ENCODE data around the gene PVR.
"Not testable (repeated sequence)": the region's sequence is repeated elsewhere in the genome, so short reads cannot be mapped to it uniquely, and the experiment has no call there.

Gene PVR, protein sequence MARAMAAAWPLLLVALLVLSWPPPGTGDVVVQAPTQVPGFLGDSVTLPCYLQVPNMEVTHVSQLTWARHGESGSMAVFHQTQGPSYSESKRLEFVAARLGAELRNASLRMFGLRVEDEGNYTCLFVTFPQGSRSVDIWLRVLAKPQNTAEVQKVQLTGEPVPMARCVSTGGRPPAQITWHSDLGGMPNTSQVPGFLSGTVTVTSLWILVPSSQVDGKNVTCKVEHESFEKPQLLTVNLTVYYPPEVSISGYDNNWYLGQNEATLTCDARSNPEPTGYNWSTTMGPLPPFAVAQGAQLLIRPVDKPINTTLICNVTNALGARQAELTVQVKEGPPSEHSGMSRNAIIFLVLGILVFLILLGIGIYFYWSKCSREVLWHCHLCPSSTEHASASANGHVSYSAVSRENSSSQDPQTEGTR

DNA sequence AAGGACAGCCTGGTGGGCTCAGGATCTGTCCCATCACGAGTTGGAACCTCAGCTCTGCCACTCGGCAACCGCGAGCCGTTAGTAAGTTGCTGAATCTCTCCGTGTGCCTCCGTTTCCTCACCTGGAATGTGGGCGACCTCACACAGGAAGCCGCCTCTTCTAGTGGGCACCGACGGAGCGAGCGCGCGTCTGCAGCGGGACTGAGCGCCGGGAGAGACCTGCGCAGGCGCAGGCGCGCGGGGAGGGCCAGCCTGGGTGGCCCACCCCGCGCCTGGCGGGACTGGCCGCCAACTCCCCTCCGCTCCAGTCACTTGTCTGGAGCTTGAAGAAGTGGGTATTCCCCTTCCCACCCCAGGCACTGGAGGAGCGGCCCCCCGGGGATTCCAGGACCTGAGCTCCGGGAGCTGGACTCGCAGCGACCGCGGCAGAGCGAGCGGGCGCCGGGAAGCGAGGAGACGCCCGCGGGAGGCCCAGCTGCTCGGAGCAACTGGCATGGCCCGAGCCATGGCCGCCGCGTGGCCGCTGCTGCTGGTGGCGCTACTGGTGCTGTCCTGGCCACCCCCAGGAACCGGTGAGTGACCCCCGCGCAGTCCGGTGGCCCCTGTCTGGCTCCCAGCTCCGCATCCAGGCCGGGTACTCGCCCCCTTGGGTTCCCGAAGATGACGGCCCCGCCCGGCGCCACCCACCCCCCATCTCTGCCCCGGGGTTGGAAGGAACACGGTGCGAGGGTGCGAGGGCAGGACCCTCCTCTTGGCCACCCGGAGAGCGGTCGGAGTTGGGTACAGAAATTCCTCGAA lies at the start of gene PVR:
TSS of gene PVR (plus strand) at position 306 of the 797 bp plus-strand sequence. CDS start at position 493, 187 bp downstream.
- DNase-seq, result peak; percentile 61

DNA sequence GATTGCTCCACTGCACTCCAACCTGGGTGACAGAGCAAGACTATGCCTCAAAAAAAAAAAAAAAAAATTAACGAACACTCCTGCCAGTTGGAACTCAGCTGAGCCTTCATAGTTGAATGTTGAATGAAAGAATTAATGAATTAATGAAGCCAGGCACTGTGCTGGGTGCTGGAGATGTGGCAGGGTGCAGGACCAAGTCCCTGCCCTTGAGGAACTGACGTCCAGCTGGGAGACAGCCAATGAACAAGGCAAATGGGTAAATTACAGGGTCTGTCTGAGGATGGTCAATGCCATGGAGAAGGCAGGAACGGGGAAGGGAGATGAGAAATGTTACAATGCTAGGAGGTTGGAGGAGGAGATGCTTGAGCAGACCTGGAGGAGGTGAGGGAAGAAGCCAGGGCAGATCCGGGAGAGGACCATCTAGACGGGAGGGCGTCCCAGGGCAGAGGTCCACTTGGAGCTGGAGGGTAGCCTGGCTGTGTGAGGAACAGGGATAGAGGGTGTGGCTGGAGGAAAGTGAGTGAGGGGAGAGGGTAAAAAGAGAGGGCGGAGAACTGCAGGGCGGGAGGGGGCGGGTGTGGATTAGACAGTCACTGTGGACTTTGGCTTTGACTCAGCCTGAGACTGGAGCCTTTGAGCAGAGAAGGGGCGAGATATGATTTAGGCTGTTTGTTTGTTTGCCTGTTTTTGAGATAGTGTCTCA lies 47.1 kb upstream of the PVR start:
- DNase-seq, result no peak

DNA sequence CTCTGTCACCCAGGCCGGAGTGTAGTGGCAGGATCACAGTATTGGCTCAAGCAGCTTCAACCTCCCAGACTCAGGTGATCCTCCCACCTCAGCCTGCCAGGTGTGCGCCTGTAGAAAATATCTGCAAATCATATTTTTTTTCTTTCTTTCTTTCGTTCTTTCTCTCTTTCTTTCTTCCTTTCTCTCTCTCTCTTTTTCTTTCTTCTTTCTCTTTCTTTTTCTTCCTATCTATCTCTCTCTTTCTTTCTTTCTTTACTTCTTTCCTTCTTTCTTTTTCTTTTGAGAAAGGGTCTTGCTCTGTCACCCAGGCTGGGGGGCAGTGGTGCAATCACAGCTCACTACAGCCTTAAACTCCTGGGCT lies 46.6 kb upstream of the PVR start:
- DNase-seq, result no peak

DNA sequence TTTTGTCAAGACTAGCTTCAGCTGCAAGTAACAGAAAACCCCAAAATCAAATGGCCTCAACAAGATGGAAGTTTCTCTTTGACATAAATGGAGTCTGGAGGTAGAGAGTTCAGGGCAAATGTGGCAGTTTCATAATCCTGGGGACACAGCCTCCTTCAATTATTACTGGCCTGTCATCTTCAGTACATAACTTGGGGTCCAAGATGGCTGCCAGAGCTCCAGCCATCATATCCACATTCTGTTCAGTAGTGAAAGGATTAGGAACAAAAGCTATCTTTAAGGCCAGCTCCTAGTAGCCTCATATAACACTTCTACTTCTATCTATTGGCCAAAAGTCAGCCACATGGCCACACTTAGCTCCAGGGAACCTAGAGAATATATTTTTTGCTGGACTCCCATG lies 45.4 kb upstream of the PVR start:
- DNase-seq, result no peak

DNA sequence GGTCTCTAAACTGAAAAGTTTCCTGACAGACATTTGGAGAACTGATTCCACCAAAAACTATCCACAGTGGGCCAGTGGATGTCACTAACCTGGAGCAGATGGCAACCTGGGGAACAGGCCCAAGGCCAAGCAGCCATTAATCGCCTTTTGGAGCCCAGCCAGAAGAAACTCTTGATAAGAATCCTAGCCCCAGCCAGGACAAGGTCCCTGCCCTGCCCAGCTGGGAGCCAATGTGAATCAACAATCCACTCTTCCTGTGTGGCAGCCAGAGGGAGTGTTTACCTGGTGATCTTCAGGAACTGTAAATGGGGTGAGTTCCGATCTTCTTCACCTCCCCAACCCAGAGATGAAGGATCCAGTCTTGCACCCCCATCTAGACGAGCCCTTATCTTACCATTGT lies 44.8 kb upstream of the PVR start:
- DNase-seq, result no peak

DNA sequence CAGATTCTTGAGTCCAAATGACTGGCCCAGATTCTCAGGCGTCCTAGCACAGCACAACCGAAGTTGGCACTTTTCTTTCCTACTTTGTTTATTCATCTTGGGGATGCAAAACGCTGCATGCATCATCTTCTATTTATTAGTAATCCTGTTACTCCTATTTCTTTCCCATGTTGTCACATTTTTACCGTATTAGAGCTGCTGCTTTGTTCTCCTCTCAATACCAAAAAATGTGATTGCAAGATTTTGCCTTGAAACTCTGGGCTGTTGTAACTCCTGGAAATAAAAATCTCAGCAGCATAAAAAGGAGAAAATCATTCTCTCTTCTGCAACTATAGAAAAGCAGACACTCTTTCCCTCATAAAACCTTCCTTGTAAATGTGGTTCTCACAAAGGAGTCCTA lies 43.2 kb upstream of the PVR start:
- no peak for DNase-seq

DNA sequence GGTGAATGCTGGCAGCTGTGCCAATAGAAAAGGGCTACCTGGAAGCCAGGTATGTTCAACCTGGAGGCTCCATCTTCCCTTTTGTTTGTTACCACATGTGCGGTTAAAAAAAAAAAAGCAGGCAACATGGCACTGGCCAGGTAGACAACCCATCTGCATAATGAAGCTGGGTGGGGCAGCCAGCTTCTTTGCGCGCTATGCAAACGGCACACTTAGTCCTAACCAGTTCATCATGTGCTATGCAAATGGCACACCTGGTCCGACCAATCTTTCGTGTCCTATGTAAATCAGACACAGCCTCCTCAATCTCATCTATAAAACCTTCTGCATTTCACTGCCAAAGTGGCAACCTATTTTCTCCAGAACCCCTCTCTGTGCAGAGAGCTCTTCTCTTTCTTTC lies 41.6 kb upstream of the PVR start:
- no peak for DNase-seq

DNA sequence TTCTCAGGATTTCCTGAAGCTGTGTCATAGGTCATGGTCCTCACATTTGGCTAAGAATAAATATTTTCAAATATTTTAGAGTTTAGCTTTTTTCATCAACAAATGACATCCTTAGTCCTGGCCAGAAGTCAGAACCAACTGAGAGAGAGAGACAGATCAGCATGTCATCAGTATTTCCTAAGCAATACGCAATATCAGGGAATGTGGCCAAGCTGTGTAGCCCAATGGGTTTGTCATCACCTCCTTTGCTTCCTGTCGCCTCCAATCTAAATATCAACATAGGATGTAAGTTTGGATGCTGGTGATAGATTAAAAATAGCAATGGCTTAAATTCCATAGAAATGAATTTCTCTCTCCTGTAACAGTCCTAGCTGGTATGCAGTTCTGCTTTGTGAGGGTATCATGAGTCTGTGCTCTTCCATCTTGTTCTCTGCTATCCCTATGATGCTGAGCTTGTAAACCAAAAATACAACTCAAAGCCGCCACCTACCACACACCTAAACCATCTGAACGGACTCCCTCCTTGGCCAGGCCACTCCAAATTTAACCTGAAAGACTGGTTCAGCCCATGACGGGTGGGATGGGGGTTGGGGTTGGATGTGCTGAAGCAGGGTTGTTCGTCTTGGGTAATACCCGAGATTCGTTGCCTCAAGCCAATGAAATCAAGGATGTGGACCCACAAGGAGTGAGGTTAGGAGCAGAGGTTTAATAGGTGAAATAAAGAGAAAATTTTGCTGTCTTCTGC lies 40.3 kb upstream of the PVR start:
- no peak for DNase-seq

DNA sequence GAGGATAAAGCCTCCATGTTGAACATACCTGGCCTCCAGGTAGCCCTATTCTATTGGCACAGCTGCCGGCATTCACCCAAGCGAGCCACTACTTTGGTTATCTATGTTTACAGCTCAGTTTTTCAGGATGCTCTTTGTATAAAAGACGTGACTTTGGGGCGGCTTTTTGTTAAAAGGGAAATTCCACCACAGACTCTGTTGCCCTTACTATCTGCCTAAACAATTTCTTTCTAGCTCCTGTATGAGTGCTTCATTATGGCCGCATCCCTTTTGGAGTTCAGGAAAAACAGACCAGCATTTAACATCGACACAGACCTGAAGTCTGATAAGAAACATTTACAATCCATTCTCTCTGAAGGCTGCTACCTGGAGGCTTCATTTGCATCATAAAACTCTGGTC lies 39.5 kb upstream of the PVR start:
- no peak for DNase-seq

DNA sequence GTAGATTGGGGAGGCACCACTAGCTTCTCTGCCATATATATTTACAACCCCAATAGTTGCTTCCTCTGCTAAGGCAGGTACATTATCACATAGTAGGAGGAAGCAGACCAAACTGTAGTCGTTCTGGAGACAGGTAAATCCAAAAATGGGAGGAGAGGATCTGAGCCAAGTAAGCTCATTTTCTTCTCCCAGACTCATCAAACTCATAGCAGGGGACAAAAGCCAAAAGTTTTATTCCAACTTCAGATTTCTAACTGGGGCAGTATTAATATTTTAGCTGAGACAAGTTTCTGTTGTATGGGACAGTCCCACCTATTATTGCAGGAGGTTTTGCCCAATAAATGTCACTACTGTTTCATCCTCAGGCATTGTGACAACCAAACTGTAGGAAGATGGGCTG lies 38.2 kb upstream of the PVR start:
- DNase-seq, result no peak

DNA sequence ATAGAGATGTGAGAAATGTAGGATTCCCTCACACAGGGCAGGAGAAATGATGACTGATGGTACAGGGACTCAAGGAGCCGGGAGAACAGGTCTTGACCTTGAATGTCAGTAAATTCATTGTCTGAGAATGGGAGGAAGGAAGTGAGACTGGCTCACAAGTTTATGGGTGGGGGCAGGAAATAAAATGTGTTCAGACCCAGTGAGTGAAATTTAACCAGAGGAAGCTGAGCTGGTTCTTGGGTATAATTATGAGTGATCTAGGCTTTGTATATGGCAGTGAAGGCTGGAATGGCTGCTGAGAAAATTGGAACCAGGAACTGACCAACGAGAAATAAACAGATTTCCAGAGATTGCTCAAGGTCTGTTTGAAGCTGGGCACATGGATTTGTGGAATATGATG lies 36.7 kb upstream of the PVR start:
- DNase-seq, result no peak

DNA sequence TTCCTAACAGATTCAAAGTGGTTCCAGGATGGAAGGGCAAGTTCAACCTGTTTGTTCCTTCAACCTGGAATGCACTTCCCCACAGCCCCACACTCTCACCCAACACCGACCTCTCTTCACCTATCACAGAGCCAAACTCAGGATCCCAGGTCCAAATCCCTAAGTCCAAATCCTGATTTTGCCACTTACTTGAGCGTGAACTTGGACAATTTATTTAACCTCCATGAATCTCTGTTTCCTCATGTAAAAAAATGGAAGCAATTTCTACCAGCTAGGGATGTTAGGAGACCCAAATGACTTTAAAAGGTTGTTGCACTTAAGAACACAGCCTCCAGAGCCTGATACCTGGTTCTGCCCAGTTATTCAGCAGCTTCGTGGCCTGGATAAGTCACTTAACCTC lies 35.8 kb upstream of the PVR start:
- no peak for DNase-seq

DNA sequence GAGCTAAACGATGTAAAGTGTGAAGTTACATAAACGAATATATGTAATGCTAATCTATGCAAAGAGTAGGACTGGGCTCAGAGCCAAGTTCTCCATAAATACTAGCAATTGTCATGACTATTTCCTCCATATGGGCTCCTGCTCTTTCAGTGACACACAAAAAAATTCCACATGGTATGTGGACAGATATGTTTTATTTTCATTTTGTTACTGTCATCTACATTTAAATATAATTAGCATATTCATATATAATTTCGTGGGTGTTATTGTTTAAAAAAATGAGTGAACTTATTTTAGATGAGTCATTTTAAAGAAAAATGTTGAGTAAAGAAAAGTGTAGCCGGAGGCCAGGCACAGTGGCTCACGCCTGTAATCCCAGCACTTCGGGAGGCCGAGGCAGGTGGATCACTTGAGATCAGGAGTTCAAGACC lies 35.3 kb upstream of the PVR start:
- peak; percentile 4 for DNase-seq

DNA sequence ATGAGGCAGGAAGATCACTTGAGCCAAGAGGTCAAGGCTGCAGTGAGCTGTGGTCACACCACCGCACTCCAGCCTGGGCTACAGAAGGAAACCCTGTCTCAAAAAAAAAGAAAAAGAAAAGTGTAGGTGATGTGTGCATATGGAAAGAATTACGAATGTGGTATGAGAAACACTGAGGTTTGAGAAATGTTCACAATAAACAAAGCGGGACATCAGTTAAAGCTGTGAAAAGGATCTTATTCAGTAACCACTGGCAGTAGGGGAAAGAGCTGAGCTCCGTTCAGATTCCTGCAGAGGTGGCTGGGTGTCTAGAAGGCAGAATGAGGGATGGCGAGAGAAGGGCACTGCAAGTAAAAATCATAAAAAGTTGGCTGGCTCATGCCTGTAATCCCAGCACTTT lies 34.5 kb upstream of the PVR start:
- no peak for DNase-seq

DNA sequence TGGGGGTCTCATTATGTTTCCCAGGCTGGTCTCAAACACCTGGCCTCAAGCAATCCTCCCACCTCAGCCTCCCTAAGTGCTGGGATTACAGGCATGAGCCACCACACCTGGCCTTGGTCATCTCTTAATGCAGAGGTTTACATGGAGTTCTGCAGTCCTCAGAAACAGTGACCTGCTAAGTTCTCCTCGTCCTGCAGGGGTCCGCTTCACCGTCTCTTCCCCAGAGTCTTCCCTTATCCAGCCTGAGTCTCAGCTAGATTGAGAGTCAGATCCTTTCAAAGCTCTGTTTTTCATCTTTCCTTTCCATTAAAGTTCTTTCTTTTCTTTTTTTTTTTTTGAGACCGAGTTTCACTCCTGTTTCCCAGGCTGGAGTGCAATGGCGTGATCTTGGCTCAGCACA lies 33.2 kb upstream of the PVR start:
- not testable (repeated sequence) for DNase-seq

DNA sequence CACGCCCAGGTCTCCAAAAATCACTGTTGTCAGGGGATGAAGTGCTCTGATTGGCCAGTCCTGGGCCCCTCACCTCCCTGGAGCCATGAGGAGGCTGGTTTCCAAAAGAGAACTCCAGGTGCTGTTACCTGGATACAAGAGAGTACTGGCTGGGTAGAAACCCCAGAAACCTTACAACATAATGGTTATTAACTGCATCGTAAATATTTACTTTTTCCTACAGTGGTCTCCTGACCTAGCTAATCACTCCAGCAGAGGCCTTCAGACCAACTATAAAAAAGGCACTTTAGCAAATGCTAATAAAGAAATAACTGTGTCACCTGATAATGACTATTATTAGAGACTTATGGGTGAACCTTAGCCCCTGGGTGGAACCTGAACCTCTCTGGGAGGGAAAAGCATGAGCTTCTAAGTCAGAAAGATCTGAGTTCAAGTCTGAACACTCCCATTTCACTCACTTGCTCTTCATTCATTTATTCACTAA lies 31.9 kb upstream of the PVR start:
- DNase-seq, result no peak

DNA sequence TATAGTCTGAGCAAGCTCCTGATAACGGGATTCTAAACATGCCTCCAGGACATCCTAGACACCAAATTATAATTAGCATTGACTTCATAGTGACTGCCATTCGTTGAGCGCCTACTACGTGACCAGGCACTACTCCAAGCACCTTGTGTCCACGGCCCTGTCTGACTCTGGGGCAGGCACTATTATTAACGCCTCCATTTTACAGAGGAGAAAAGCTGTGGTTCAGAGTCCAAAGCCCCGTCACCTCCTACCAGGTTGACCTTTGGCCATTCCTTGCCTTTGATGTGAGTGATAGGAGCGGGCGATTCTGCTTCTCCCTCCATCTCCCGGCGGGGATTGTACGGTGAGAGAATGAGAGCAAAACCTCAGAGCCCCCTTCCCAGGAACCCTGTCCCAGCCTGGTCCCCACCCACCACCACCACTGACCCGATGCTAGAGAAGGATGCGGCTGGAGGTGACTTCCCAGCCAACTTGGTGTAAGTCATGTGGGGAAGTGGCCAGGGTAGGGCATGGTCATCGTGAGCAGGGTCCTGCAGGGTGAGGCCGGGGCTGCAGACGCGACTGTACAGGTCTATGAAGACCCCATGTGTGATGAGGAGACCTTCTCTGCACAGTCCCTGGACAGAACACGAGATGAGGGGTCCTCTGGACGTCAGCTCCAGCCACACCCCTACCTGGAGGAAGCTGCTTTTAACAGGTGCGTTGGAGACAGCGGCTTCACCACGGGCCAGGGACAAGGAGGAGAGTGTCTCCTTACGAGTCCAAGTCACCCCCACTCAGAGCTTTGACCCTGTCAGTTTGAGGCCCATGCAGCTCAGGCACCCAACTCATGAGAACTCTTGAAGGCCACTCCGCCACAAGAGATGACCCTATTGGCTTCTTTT lies 30.2 kb upstream of the PVR start, which contains the start of gene IGSF23:
TSS of gene IGSF23 (plus strand) at position 269 of the 884 bp plus-strand sequence. CDS start at position 352, 83 bp downstream.
- no peak for DNase-seq

DNA sequence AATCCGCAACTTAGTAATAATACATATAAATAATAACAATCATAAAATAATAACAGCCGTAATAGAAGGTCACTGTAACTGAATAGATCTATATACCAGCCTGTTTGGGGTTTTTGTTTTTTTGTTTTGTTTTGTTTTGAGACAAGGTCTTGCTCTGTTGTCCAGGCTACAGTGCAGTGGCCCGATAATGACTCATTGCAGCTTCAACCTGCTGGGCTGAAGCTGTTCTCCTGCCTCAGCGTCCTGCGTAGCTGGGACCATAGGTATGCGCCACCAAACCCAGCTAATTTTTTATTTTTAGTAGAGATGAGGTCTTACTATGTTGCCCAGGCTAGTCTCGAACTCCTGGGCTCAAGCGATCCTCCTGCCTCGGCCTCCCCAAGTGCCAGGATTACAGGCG lies 29.4 kb upstream of the PVR start:
- DNase-seq, result no peak

DNA sequence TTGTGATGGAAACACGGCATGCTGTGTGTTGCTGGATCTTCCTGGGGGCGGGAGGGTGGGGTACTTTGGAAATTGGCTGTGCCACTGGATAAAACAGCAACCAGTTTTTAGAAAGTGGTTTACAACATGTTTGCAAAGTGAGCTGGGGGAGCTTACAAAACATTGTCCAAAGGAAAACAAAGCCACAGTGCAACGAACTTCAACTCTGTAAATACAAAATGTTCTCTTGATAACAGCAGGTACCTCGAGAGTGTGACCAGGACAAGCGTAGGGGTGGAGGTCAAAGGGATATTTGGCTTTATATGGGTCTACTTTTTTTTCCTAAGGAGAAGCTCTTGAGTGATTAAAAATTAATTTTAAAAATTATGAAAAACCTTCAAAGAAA lies 27.9 kb upstream of the PVR start:
- no peak for DNase-seq

DNA sequence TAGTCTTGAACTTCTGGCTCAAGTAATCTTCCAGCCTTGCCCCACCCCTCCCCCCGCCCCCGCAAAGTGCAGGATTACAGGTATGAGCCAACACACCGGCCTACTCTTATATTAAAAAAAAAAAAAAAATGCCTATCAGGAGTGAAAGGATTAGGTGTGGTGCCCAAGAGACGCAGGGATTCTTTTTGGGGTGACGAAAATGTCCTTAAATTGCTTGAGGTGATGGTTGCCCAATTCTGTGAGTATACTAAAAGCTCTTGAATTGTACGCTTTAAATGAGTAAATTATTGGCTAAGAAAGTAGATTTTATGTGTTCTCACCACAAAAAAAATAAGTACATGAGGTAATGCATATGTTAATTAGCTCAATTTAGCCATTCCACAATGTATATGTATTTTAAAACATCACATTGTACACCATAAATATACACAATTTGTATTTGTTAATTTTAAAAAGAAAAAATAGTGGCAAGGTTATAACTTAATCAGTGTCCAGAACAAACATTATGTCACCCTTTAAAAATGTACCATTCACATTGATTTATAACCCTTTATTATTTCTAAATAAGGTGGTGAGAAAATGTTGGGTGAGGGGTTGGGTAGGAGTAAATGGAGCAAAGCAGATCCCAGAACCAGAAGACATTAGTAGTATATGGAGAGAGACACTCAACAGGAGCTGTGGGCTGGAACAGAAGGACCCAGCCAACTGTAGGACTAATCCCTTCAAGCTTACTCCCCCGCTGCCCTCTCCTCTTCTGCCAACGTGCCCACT lies 26.4 kb upstream of the PVR start:
- DNase-seq, result no peak

Data from NCI-H1694 treated with DMSO at 0.1 percent for 48 hours (cell line).